Measurements from ENCODE around the gene SMOC2. TPM values are rescaled to one million over a fixed set of nuclear protein-coding genes. Genes with fewer than 3 reads are reported as not detected.

The SMOC2 gene
- polyA plus RNA-seq, 2 of the 4 experiments (the other 2 are of a cell fraction), result not detected

DNA sequence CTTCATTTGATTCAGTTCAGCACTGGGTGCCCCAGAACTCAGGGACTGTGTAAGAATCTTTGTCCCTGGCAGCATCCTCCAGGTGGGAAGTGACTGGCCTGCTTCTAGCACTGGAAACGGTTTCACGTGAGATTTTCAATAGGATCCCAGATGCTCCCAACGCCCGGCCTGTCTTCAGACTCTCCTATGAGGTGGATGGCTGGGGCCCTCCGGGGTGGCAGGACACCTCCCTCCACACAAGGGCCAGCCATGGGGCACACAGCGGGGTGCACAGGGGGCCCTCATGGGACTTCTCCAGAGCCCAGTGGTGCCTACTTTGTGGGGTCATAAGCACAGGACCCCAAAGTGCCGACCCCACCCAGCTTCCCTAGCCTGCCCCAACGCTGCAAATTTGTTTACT lies 72.8 kb downstream of the SMOC2 start:
- no peak overlapping the region for H3K4me2 ChIP-seq
- POLR2A ChIA-PET, result no interaction called here
- no peak overlapping the region for H3K27ac ChIP-seq
- H3K4me1 ChIP-seq, result no peaks in the 10 kb centered on the region
- no peak for FAIRE-seq
- 39% methylated on average over 5 of the region's 8 CpGs for WGBS (ENCODE audit: missing lambda C conversion rate)
- DNase-seq (ENCODE audit: low read depth in 1 of 2, low spot score in 1 of 2), result no peak
- no peak for TF ChIP-seq CBX8 (IDR thresholded peaks at IDR 0.05)
- TF ChIP-seq NR3C1 (IDR thresholded peaks at IDR 0.05), result no peak
- no peak for TF ChIP-seq CHD4 (IDR thresholded peaks at IDR 0.05; ENCODE audit: borderline replicate concordance)
- TF ChIP-seq ZSCAN20 (CRISPR knock-in tag; IDR thresholded peaks at IDR 0.05), result no peak
- TF ChIP-seq HEYL (CRISPR knock-in tag; IDR thresholded peaks at IDR 0.05), result no peak
- TF ChIP-seq, protein P1, sequence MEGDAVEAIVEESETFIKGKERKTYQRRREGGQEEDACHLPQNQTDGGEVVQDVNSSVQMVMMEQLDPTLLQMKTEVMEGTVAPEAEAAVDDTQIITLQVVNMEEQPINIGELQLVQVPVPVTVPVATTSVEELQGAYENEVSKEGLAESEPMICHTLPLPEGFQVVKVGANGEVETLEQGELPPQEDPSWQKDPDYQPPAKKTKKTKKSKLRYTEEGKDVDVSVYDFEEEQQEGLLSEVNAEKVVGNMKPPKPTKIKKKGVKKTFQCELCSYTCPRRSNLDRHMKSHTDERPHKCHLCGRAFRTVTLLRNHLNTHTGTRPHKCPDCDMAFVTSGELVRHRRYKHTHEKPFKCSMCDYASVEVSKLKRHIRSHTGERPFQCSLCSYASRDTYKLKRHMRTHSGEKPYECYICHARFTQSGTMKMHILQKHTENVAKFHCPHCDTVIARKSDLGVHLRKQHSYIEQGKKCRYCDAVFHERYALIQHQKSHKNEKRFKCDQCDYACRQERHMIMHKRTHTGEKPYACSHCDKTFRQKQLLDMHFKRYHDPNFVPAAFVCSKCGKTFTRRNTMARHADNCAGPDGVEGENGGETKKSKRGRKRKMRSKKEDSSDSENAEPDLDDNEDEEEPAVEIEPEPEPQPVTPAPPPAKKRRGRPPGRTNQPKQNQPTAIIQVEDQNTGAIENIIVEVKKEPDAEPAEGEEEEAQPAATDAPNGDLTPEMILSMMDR (IDR thresholded peaks at IDR 0.05), result no peak
- no peak for TF ChIP-seq MYC (IDR thresholded peaks at IDR 0.05; ENCODE audit: borderline replicate concordance, low read length)
- no peak for TF ChIP-seq JUNB (IDR thresholded peaks at IDR 0.05)
- no peak for TF ChIP-seq BHLHE40 (IDR thresholded peaks at IDR 0.05; ENCODE audit: low read depth, low read length)
- TF ChIP-seq, protein P2, sequence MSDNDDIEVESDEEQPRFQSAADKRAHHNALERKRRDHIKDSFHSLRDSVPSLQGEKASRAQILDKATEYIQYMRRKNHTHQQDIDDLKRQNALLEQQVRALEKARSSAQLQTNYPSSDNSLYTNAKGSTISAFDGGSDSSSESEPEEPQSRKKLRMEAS (IDR thresholded peaks at IDR 0.05), result no peak
- no peak for TF ChIP-seq POLR2A (IDR thresholded peaks at IDR 0.05; ENCODE audit: low read length)
- TF ChIP-seq EHMT2 (IDR thresholded peaks at IDR 0.05; ENCODE audit: low read depth), result no peak
- TF ChIP-seq HES2 (IDR thresholded peaks at IDR 0.05), result no peak
- TF ChIP-seq SMC3 (IDR thresholded peaks at IDR 0.05), result no peak
- TF ChIP-seq, protein P3, sequence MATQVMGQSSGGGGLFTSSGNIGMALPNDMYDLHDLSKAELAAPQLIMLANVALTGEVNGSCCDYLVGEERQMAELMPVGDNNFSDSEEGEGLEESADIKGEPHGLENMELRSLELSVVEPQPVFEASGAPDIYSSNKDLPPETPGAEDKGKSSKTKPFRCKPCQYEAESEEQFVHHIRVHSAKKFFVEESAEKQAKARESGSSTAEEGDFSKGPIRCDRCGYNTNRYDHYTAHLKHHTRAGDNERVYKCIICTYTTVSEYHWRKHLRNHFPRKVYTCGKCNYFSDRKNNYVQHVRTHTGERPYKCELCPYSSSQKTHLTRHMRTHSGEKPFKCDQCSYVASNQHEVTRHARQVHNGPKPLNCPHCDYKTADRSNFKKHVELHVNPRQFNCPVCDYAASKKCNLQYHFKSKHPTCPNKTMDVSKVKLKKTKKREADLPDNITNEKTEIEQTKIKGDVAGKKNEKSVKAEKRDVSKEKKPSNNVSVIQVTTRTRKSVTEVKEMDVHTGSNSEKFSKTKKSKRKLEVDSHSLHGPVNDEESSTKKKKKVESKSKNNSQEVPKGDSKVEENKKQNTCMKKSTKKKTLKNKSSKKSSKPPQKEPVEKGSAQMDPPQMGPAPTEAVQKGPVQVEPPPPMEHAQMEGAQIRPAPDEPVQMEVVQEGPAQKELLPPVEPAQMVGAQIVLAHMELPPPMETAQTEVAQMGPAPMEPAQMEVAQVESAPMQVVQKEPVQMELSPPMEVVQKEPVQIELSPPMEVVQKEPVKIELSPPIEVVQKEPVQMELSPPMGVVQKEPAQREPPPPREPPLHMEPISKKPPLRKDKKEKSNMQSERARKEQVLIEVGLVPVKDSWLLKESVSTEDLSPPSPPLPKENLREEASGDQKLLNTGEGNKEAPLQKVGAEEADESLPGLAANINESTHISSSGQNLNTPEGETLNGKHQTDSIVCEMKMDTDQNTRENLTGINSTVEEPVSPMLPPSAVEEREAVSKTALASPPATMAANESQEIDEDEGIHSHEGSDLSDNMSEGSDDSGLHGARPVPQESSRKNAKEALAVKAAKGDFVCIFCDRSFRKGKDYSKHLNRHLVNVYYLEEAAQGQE (IDR thresholded peaks at IDR 0.05), result no peak
- TF ChIP-seq TP53 (CRISPR knock-in tag; IDR thresholded peaks at IDR 0.05), result no peak
- no peak for TF ChIP-seq RCOR1 (IDR thresholded peaks at IDR 0.05; ENCODE audit: low read depth, low read length)
- no peak for TF ChIP-seq CEBPB (IDR thresholded peaks at IDR 0.05)
- CTCF ChIA-PET, result no interaction called here
- no peak overlapping the region for H3K4me3 ChIP-seq
- no peak for ATAC-seq
- no peaks in the 10 kb centered on the region for H3K9me3 ChIP-seq

- H3K4me3 ChIP-seq, result no peak overlapping the region
- FAIRE-seq, result no peak
- no peaks in the 10 kb centered on the region for H3K4me1 ChIP-seq
- no peak overlapping the region for H3K4me2 ChIP-seq
- DNase-seq (ENCODE audit: low read depth in 1 of 2, low spot score in 1 of 2), result no peak
- no peak for ATAC-seq
- POLR2A ChIA-PET, result no interaction called here
- H3K27ac ChIP-seq, result no peak overlapping the region
- CTCF ChIA-PET, result no interaction called here
- TF ChIP-seq PBX3 (IDR thresholded peaks at IDR 0.05), result no peak
- TF ChIP-seq CBX2 (IDR thresholded peaks at IDR 0.05; ENCODE audit: borderline replicate concordance, low read depth), result no peak
- TF ChIP-seq FOSB (CRISPR knock-in tag; IDR thresholded peaks at IDR 0.05), result no peak
- TF ChIP-seq NFE2L2 (conservative IDR thresholded peaks at IDR 0.05; ENCODE audit: low read length), result no peak
- TF ChIP-seq HOXA7 (CRISPR knock-in tag; IDR thresholded peaks at IDR 0.05), result no peak
- no peak for TF ChIP-seq BHLHE40 (IDR thresholded peaks at IDR 0.05; ENCODE audit: low read depth, low read length)
- no peak for TF ChIP-seq ATOH8 (CRISPR knock-in tag; IDR thresholded peaks at IDR 0.05; ENCODE audit: low read depth)
- no peak for TF ChIP-seq MYC (IDR thresholded peaks at IDR 0.05; ENCODE audit: borderline replicate concordance, low read length)
- H3K9me3 ChIP-seq, result no peaks in the 10 kb centered on the region
- WGBS (ENCODE audit: missing lambda C conversion rate), result 40% methylated on average over 7 of the region's 10 CpGs
Measured at GRCh38 chr6:168514216-168514615, 73.2 kb downstream of the SMOC2 start.

All from A549 (cell line).